GM19239 (cell line): ENCODE measurements around the gene PRAMEF9.
"Not testable (repeated sequence)": the region's sequence is repeated elsewhere in the genome, so short reads cannot be mapped to it uniquely, and the experiment has no call there.

Experiments
- DNase-seq: peaks from one replicate; pipeline ENCODE4 v3.0.0; 2011; ENCODE audit warnings: low spot score; ENCODE audit not compliant: insufficient read length
- FAIRE-seq: peaks from 2 replicates; lab custom pipeline; 2011; peaks lifted over from hg19 to GRCh38; lab: Jason Lieb, UNC

PRAMEF9 gene

DNA sequence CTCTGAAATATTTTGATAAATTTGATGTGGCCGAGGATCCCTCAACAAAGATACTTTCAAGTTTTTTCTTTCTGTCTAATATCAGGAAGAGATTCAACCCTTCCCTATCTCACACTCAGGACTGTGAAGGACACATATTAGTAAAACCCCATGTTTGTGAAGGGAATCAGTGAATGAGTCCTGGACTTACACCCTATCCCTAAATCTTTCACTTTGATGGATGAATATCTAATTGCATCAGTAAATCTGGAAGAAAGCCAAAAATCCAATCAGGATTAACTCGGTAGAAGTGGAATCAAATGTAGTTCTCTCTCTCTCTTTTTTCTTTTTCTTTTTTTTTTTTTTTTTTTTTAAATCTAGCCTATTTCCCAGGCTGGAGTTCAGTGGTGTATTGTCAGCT is at the start of gene PRAMEF9:
Gene PRAMEF9, plus strand, starts transcription at position 301 of the 400 bp plus-strand sequence. CDS start 3,433 bp downstream, outside the sequence.
- DNase-seq, FAIRE-seq: not testable (repeated sequence)

DNA sequence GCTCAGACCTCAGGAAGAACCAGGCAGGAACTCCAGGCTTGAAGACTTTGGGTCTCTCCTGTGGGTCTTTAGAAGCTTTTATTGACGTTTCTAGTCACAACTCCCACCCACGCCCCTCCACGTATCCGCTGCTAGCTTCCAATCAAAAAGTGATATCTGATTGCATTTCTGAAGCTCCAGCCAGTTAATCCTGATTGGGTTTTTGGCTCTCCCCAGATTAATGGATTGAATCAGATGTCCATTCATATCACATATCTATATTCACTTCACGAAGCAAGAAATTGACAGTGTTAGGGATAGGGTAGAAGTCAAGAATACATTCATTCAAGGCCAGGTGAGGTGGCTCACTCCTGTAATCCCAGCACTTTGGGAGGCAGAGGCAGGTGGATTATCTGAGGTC is 15.7 kb upstream of the PRAMEF9 start, which contains the start of gene PRAMEF26:
Gene PRAMEF26, minus strand, starts transcription at position 101 of the 400 bp plus-strand sequence. CDS start 2,914 bp downstream, outside the sequence.
- FAIRE-seq, DNase-seq: not testable (repeated sequence)

DNA sequence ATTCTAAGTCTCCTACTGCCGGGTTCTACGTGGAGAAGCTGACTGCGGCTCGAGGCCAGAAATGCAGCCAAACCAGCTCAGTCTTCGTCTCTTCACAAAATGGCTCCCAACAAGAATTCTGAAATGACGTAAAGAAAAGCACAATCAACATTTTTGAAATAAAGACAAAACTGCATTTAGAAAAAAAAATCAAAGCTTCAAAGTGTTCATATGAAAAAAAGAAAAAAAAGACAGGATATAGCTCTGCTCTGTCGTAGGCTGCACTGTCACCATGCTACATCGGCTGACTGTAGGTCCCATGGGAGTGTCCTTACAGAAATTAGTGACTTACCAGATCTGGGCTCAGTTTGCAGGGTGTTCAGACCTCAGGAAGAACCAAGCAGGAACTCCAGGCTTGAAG is 6.1 kb upstream of the PRAMEF9 start, which contains the start of gene HNRNPCL4:
Gene HNRNPCL4, minus strand, starts transcription at position 101 of the 400 bp plus-strand sequence. CDS start 164 bp downstream, outside the sequence.
- not testable (repeated sequence) for DNase-seq, FAIRE-seq

DNA sequence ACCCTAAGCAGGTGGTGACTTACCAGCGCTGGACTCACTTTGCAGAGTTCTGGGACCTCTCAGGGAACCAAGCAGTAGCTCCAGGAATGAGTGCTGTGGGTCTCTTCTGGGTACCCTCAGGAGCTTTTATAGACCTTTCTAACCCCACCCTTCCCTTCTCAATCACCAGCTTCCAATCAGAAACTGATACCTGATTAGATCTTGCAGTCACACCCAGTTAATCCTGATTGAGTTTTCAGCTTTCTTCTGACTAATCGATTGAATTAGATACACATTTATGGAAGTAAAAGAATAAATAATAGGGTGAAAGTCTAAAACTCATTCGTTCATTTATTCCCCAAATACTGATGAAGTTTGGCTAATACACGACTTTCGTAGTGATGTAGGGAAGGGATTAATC is 29.7 kb downstream of the PRAMEF9 start, which contains the start of gene PRAMEF13:
Gene PRAMEF13, minus strand, starts transcription at position 101 of the 400 bp plus-strand sequence. CDS start 1,820 bp downstream, outside the sequence.
- FAIRE-seq, DNase-seq: not testable (repeated sequence)

DNA sequence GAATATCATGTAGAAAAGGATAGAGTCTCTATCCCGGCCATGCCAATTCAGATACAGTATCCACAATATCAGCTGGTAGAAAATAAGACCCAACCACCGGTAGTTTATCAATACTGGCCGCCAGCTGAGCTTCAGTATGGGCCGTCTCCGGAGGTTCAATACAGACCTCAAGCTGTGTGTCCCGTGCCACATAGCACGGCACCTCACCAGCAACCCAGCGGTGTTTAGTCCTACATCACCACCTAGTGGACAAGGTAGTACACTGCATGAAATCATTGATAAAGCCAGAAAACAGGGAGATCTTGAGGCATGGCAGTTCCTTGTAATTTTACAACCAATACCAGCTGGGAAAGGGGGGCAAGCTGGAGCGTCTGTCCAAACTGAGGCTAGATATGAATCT is 37.1 kb downstream of the PRAMEF9 start:
- FAIRE-seq, DNase-seq: not testable (repeated sequence)

DNA sequence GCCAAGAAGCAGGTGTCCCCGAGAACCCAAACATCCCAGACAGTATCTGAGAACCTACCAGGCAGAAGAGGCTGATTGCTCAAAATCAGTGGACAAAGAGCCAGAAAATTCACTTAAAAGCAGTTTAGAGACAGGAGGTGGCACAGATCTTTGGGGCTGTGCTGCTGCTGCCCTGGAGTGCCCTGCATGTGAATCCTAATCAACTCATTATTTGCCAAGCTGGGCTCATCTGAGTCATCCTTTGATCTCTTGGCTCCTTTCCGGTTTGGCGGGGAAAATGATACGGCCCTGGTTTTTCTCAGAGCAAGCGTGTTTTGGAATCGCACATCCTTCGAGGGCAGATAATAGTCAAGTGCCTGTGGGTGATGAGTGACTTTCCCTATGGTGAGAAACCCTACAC is 45.0 kb downstream of the PRAMEF9 start:
- not testable (repeated sequence) for DNase-seq, FAIRE-seq

DNA sequence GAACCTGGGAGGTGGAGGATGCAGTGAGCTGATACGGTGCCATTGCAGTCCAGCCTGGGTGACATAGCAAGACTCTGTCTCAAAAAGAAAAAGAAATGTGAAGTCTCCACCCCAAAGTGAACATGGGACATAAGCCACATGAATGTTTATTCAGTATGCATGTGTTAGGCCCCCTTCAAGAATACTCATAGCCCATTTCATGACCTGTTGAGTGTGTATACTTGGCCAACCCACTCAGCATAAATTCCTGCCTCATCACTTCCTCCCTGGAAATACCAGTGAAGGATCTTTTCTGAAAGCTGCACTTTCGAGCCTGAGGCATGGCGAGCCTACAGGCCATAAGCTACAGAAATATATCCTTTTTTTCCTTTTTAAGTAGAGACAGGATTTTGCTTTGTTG is 47.6 kb downstream of the PRAMEF9 start:
- FAIRE-seq, DNase-seq: not testable (repeated sequence)

DNA sequence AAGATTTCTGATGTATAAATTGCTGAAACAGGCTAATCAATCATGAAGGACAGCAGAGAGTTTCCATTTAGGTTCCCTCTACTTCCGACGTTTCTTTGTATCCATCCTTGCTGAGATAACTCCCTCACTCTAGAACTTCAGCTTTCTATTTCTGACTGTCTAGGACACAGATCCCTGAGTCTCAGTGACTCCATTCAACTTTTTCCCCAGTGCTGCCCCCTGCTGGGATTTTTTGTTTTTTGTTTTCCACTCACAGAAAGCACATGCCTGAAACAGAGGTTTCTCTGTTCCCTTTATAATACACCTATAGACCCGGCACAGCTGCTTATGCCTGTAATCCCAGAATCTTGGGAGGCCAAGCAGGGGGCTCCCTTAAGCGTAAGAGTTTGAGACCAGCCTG is 51.1 kb downstream of the PRAMEF9 start:
- not testable (repeated sequence) for FAIRE-seq, DNase-seq

DNA sequence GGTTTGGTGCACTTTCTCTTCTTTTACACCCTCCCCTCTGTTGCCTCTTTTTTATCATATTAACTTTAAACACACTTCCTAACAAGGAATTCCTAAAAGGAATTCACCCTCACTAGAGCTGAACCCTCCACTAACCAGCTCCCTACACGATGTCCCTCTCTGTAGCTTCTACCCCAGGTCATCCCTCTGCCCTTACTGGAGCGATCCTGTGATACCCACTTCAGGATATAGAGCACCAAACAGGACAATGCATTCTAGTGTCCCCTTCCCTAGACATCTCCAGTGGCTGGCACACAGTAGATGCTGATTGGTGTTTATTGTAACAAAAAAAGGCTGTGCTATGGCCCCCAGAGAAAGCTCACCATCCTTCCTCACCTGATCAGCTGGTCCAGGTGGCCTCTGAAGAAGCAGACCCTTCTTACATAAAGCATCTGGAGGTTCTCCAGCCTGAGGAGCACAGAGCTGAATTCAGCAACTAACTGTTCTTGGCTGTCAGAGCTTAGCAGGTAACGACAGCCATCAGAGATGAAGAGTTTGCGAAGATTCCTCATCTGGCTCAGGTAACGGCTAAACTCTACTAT is 52.9 kb downstream of the PRAMEF9 start:
- FAIRE-seq, result no peak

DNA sequence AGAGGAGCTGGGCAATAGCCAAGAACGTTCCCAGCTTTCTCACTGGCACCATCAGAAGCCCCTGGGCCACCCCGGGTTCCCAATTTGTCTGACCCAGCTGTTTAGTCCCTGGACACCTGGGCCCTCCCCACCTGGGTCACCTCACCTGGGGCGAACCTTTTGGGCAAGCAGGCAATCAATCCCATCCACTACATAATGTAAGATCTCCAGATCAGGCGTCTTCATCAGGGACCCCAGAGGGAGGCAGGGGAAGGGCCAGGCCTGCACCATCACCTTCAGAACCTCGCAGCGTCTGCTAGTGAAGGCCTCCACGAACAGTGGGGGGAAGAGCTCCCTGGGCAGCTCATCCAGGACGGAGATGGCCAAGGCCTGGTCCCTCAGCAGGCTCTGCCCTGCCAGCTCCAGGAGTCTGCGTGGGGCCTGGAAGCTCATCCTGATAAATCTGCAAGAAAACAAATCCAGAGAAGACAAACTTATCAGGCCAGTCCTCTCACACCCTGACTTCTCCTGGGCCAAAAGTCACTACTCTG is 54.1 kb downstream of the PRAMEF9 start, which contains the start of gene PRAMEF18:
Gene PRAMEF18, minus strand, starts transcription at position 480 of the 530 bp plus-strand sequence. Its CDS starts 48 bp downstream, at position 432.
- not testable (repeated sequence) for DNase-seq, FAIRE-seq

More for the DNA sequence above, 52.9 kb downstream of the PRAMEF9 start:
- no peak for DNase-seq

DNA sequence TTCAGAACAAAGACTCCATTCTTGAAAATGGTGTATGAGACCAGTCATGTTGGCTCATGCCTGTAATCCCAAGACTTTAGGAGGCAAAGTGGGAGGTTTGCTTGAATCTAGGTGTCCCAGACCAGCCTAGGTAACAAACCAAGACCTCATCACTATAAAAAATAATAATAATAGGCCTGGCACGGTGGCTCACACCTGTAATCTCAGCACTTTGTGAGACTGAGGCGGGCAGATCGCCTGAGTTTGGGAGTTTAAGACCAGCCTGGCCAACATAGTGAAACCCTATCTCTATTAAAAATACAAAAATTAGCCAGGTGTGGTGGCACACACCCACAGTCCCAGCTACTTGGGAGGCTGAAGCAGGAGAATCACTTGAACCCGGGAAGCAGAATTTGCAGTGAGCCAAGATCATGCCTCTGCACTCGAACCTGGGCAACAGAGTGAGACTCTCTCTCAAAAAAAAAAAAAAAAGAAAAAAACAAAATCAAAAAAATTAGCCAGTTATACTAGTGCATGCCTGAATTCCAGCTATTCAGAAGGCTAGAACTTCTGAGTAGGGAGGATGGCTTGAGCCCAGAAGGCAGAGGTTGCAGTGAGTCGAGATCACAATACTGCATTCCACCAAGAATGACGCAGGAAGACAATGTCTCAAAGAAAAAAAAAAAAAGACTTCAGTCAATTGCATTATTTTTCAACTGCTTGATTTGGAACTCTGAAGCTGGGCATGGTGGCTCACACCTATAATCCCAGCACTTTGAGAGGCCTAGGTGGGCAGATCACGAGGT is 55.8 kb downstream of the PRAMEF9 start:
- DNase-seq, FAIRE-seq: not testable (repeated sequence)

DNA sequence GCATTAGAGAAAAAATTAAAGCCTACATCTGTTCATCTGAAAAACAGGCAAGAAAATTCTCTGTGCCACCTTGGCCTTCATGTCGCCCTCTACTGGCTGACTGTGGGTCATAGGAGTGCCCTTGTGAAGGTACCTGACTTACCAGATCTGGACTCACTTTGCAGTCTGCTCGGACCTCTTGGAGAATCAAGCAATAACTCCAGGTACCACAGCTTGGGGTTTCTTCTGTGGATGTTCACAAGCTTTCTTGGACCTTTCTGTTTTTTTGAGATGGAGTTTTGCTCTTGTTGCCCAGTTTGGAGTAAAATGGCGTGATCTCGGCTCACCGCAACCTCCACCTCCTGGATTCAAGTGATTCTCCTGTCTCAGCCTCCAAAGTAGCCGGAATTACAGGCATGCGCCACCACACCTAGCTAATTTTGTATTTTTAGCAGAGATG is 56.7 kb downstream of the PRAMEF9 start:
- no peak for DNase-seq
- no peak for FAIRE-seq
